ENCODE results near the gene RIMKLA.

Gene RIMKLA

GRCh38 chr1:42380586-42381279, at the start of gene RIMKLA:
Gene RIMKLA (plus strand): TSS chr1:42380792. CDS start chr1:42380935, 143 bp downstream.
- ATAC-seq: peak; percentile 77 to 80

GRCh38 chr1:42332877-42333276, 47.7 kb upstream of the RIMKLA start:
- ATAC-seq: no peak

- ATAC-seq: no peak
Measured at GRCh38 chr1:42333662-42334239, 46.8 kb upstream of the RIMKLA start.

GRCh38 chr1:42334240-42335049, 46.1 kb upstream of the RIMKLA start:
- peak; percentile 54 to 68 for ATAC-seq

GRCh38 chr1:42335050-42335808, 45.4 kb upstream of the RIMKLA start, which contains the start of gene FOXJ3:
Gene FOXJ3 (minus strand): TSS chr1:42335235. CDS start chr1:42311093, 24,142 bp downstream.
- peak; percentile 89 to 91 for ATAC-seq

GRCh38 chr1:42335809-42336518, 44.6 kb upstream of the RIMKLA start:
- peak; percentile 2 for ATAC-seq

- ATAC-seq: no peak
Measured at GRCh38 chr1:42336978-42337377, 43.6 kb upstream of the RIMKLA start.

- ATAC-seq: no peak
Measured at GRCh38 chr1:42340093-42340492, 40.5 kb upstream of the RIMKLA start.

GRCh38 chr1:42340901-42341300, 39.7 kb upstream of the RIMKLA start:
- no peak for ATAC-seq

GRCh38 chr1:42343049-42343448, 37.5 kb upstream of the RIMKLA start:
- no peak for ATAC-seq

GRCh38 chr1:42348498-42348897, 32.1 kb upstream of the RIMKLA start:
- ATAC-seq: no peak

GRCh38 chr1:42350086-42350485, 30.5 kb upstream of the RIMKLA start:
- no peak for ATAC-seq

GRCh38 chr1:42358791-42359190, 21.8 kb upstream of the RIMKLA start:
- ATAC-seq: peak; percentile 81 to 84

- ATAC-seq: no peak
Measured at GRCh38 chr1:42359466-42359865, 21.1 kb upstream of the RIMKLA start.

GRCh38 chr1:42364089-42364488, 16.5 kb upstream of the RIMKLA start:
- ATAC-seq: no peak

GRCh38 chr1:42364542-42364941, 16.1 kb upstream of the RIMKLA start:
- no peak for ATAC-seq

GRCh38 chr1:42365118-42365517, 15.5 kb upstream of the RIMKLA start:
- no peak for ATAC-seq

GRCh38 chr1:42368096-42368795, 12.3 kb upstream of the RIMKLA start:
- no peak for ATAC-seq

GRCh38 chr1:42369471-42369870, 11.1 kb upstream of the RIMKLA start:
- ATAC-seq: no peak

- no peak for ATAC-seq
Measured at GRCh38 chr1:42370876-42371549, 9.6 kb upstream of the RIMKLA start.

GRCh38 chr1:42372796-42373195, 7.8 kb upstream of the RIMKLA start:
- ATAC-seq: no peak
